Gastroesophageal sphincter (tissue), 4 donors: ENCODE results near the gene RRAGD. TPM values are rescaled to one million over a fixed set of nuclear protein-coding genes. Genes with fewer than 3 reads are reported as not detected.

ENCODE experiments used
- ATAC-seq: fragments of 150-250 bp; one replicate; pipeline ENCODE4 v1.9.1; 2016; ENCODE audit warnings: mild to moderate bottlenecking, moderate library complexity
- H3K27ac ChIP-seq, 4 donors: fragments of 200-600 bp; sonication (generic) in 3 of 4; 1 replicate in 3 of 4; 2 replicates in 1 of 4; pipeline ENCODE4 v1.5.1; 2016 to 2019
- H3K27me3 ChIP-seq: fragments of 200-600 bp; sonication (generic); one replicate; pipeline ENCODE4 v1.5.1; 2019
- H3K36me3 ChIP-seq, 2 donors: fragments of 200-600 bp; sonication (generic); one replicate each; pipeline ENCODE4 v1.5.1; 2019; ENCODE audit warnings: control low read depth in 1 of 2
- H3K4me1 ChIP-seq, 3 donors: fragments of 200-600 bp; sonication (generic); 1 replicate in 2 of 3; 2 replicates in 1 of 3; pipeline ENCODE4 v1.5.1; 2016 to 2019; ENCODE audit warnings: control low read depth in 2 of 3
- H3K4me3 ChIP-seq, 2 donors: fragments of 200-600 bp; sonication (generic); one replicate each; pipeline ENCODE4 v1.5.1; 2019; ENCODE audit warnings: mild to moderate bottlenecking in 1 of 2, moderate library complexity in 1 of 2
- H3K9me3 ChIP-seq, 3 donors: fragments of 200-600 bp; sonication (generic); one replicate each; pipeline ENCODE4 v1.5.1; 2017 to 2019; ENCODE audit warnings: control low read depth in 2 of 3
- CTCF ChIP-seq, 4 experiments: fragments of 200-600 bp in 2 of 4; fragments of 450-650 bp in 2 of 4; sonication (generic) in 1 of 4; IDR thresholded peaks; one replicate each; pipeline ENCODE4 v1.5.1; 2017 to 2019; ENCODE audit warnings: antibody characterized with exemption in 4 of 4, mild to moderate bottlenecking in 2 of 4, moderate library complexity in 2 of 4
- EP300 ChIP-seq: sonication (generic); formaldehyde crosslinking; IDR thresholded peaks from one replicate; pipeline ENCODE4 v1.6.1; 2017; ENCODE audit warnings: antibody characterized with exemption, mild to moderate bottlenecking
- POLR2A ChIP-seq, 2 donors: fragments of 450-650 bp; IDR thresholded peaks; one replicate each; pipeline ENCODE4 v1.6.1; 2017; ENCODE audit warnings: antibody characterized with exemption in 2 of 2, mild to moderate bottlenecking in 2 of 2, moderate library complexity in 1 of 2
- POLR2AphosphoS5 ChIP-seq: sonication (generic); formaldehyde crosslinking; IDR thresholded peaks from one replicate; pipeline ENCODE4 v1.6.1; 2017; ENCODE audit warnings: antibody characterized with exemption
- WGBS, 2 donors: methylation state at CpG; one replicate each; pipeline ENCODE4 v1.1.5; 2018; ENCODE audit warnings: low coverage in 1 of 2; 5-methylcytosine and 5-hydroxymethylcytosine counted together
- total RNA-seq, 4 donors: library from RNA; depleted of rRNA; stranded (reverse); fragments of >200 nt; gene quantifications; one replicate each; pipeline ENCODE4 v1.1.0, GENCODE V29; 2016

The RRAGD gene
- total RNA-seq, 4 donors from 2014 or later, result 14.8 to 38.5 (median 24.8) TPM

GRCh38 chr6:89392823-89393222 is 19.2 kb downstream of the RRAGD start:
- no peaks in the 10 kb centered on the region for H3K36me3 ChIP-seq
- no peak for TF ChIP-seq EP300
- TF ChIP-seq POLR2AphosphoS5, result no peak
- TF ChIP-seq POLR2A (IDR thresholded peaks at IDR 0.05), result no peak
- no peak for TF ChIP-seq CTCF (IDR thresholded peaks at IDR 0.05)

GRCh38 chr6:89388846-89389245 is 23.2 kb downstream of the RRAGD start:
- Histone ChIP-seq H3K36me3 (no peaks in the 10 kb centered on the region), H3K4me3 (no peak overlapping the region), H3K9me3 (no peaks in the 10 kb centered on the region), H3K4me1 (no peaks in the 10 kb centered on the region), H3K27me3 (no peaks in the 10 kb centered on the region), H3K27ac (no peak overlapping the region)
- no peak for TF ChIP-seq POLR2AphosphoS5
- no peak for TF ChIP-seq CTCF (IDR thresholded peaks at IDR 0.05)
- TF ChIP-seq POLR2A (IDR thresholded peaks at IDR 0.05), result no peak
- no peak for TF ChIP-seq EP300
- ATAC-seq, result no peak
- WGBS, 2 donors, result 100% methylated on average over 2 of the region's 6 CpGs; no CpG with 5 or more reads in 1 of the 2 donors

More at GRCh38 chr6:89392823-89393222, 19.2 kb downstream of the RRAGD start:
- Histone ChIP-seq H3K9me3 (no peaks in the 10 kb centered on the region), H3K27me3 (no peaks in the 10 kb centered on the region), H3K27ac (no peak overlapping the region), H3K4me1 (no peaks in the 10 kb centered on the region), H3K4me3 (no peak overlapping the region)
- no peak for ATAC-seq

- no peak overlapping the region for H3K4me3 ChIP-seq
- no peaks in the 10 kb centered on the region for H3K27me3 ChIP-seq
- ATAC-seq, result no peak
- no peak overlapping the region for H3K27ac ChIP-seq
- no peak for TF ChIP-seq CTCF (IDR thresholded peaks at IDR 0.05)
- no peak for TF ChIP-seq POLR2AphosphoS5
- no peak for TF ChIP-seq EP300
- TF ChIP-seq POLR2A (IDR thresholded peaks at IDR 0.05), result no peak
- 92 to 97% methylated on average over 5 to 6 of the region's 9 CpGs for WGBS, 2 donors
- H3K9me3 ChIP-seq, result no peaks in the 10 kb centered on the region
- H3K36me3 ChIP-seq, result no peaks in the 10 kb centered on the region
- no peaks in the 10 kb centered on the region for H3K4me1 ChIP-seq
These were observed 24.4 kb downstream of the RRAGD start for GRCh38 chr6:89387516-89388201.

GRCh38 chr6:89386917-89387491 is 25.1 kb downstream of the RRAGD start:
- 82 to 100% methylated on average over 3 to 6 of the region's 6 CpGs for WGBS, 2 donors
- no peak for TF ChIP-seq CTCF (IDR thresholded peaks at IDR 0.05)
- no peak for TF ChIP-seq EP300
- no peak for TF ChIP-seq POLR2A (IDR thresholded peaks at IDR 0.05)
- TF ChIP-seq POLR2AphosphoS5, result no peak
- H3K36me3 ChIP-seq, result no peaks in the 10 kb centered on the region

GRCh38 chr6:89385846-89386245 is 26.2 kb downstream of the RRAGD start:
- no peaks in the 10 kb centered on the region for H3K4me1 ChIP-seq
- 100% methylated on average over 7 of the region's 7 CpGs; no CpG with 5 or more reads in 1 of the 2 donors for WGBS, 2 donors
- TF ChIP-seq POLR2A (IDR thresholded peaks at IDR 0.05) (no peak), POLR2AphosphoS5 (no peak), CTCF (IDR thresholded peaks at IDR 0.05) (no peak), EP300 (no peak)
- no peaks in the 10 kb centered on the region for H3K36me3 ChIP-seq
- H3K9me3 ChIP-seq, result no peaks in the 10 kb centered on the region
- H3K27ac ChIP-seq, result no peak overlapping the region
- no peaks in the 10 kb centered on the region for H3K27me3 ChIP-seq
- H3K4me3 ChIP-seq, result no peak overlapping the region
- no peak for ATAC-seq

More at GRCh38 chr6:89386917-89387491, 25.1 kb downstream of the RRAGD start:
- no peaks in the 10 kb centered on the region for H3K27me3 ChIP-seq
- H3K9me3 ChIP-seq, result no peaks in the 10 kb centered on the region
- H3K4me1 ChIP-seq, result no peaks in the 10 kb centered on the region
- H3K27ac ChIP-seq, result no peak overlapping the region
- no peak overlapping the region for H3K4me3 ChIP-seq
- ATAC-seq, result no peak
